ENCODE measurements around the gene KATNIP.
"Not testable (repeated sequence)": the region's sequence is repeated elsewhere in the genome, so short reads cannot be mapped to it uniquely, and the experiment has no call there.

The KATNIP gene

DNA sequence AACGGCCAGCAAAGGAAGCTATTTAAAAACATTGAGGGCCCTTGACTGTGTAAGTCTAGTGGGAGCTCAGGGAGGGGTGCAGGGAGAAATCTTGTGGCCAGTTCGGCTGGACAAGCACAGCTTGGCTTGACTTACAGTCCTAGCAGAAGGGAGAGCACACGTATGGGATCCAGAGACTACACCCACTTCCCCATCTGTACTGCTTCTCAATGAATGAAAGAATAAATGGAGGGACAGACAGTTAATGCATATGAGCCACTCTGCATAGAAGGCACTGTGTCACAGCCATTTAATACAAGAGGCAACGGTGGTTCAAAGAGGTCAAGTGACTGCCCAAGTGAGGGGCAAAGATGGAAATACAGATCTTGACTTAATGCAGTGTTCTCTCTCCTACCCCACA, 15.7 kb upstream of the KATNIP start:
- DNase-seq (ENCODE audit: low read depth in 2 of 2): no peak

DNA sequence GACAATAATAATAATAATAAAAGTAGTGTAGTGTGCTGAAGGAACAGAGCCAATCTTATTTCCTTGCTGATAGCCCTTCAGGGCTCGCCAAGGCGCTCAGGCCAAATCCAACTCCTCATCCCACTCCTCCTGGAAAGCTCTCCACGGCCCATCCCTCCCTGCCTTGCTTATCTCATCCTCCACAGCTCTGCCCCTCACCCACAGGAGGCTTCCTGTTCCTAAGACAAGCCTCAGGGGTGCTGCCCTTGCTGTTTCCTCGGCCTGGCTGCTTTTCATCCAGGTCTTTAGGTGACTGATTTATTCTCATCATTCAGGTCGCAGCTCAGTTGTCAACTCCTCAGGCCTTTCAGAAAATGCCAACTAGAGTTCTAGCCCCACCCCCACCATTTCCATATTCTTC, 11.4 kb upstream of the KATNIP start:
- DNase-seq (ENCODE audit: low read depth in 2 of 2): no peak

- DNase-seq (ENCODE audit: low read depth in 2 of 2): no peak
These were observed 10.8 kb upstream of the KATNIP start for GRCh38 chr16:27539120-27539519.

GRCh38 chr16:27539636-27540035, 10.3 kb upstream of the KATNIP start:
- DNase-seq (ENCODE audit: low read depth in 2 of 2): no peak

- no peak for DNase-seq (ENCODE audit: low read depth in 2 of 2)
These were observed 6.1 kb upstream of the KATNIP start for GRCh38 chr16:27543801-27544200.

DNA sequence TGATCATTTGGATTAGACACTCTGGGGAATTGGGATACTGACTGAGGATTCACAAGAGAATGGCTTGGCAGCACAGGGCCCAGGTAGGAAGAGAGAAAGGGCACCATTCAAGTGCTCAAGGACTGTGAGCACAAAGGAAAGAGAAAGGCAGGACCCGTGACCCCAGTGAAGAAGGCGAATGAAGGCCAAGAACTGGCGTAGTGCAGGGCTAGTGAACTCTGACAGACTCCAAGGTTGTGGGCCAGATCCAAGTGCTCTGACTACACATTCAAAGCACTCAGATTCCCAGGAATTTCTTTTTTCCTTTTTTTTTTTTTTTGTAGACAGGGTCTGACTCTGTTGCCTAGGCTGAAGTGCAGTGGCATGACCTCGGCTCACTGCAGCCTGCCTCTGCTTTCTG, 5.3 kb upstream of the KATNIP start:
- no peak for DNase-seq (ENCODE audit: low read depth in 2 of 2)

DNA sequence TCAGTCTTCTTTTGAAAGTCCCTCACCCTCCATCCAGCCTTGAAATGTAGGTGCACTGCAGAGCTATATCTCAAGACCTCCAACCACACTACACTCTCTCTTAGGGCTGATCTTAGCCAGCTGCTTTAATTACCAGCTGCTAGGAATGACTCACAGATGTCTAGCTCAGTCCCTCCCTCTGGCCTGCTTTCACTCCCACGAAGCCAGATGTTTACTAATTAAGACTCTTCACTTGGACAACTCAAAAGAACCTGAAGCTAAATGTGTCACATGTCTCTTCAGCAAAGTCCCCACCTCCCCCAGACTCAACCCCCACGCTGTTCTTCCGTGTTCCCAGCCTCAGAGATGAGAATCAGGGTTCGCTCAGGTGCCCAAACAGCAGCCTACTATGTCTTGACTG, 2.8 kb upstream of the KATNIP start:
- no peak for DNase-seq (ENCODE audit: low read depth in 2 of 2)

DNA sequence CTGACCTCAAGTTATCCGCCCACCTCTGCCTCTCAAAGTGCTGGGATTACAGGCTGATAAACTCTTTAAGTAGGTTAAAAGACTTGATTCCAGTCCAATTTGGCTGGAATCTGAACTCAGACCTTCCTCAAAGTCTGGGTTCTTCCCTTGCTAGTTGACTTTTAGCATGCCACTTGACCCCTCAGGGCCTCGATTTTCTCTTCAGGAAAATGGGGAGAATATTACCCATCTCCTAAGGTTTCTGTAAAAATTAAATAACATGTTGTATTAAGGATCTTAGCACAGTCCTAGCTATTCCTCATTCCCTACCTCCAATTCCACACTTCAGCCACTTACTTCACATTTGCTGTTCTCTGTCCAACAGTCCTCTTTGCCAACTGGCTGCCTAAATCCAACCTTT, 2.1 kb upstream of the KATNIP start:
- no peak for DNase-seq (ENCODE audit: low read depth in 2 of 2)

DNA sequence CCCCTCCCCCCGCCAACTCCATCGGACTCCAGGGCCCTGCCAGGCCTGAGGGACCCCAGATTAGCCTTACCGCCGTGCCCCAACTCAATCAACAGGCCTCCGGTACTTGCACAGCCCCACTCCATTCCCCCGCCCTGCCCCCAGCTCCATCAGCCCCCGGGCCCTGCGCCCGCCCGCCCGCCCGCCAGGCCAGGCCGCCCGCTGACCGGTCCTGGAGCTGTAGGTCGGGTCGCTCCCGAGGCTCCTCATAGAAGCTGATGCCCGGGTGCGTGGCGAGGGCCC, 539 bp upstream of the KATNIP start:
- no peak for DNase-seq (ENCODE audit: low read depth in 2 of 2)

GRCh38 chr16:27550582-27550920, 607 bp downstream of the KATNIP start:
- no peak for DNase-seq (ENCODE audit: low read depth in 2 of 2)

- DNase-seq (ENCODE audit: low read depth in 2 of 2): no peak
These were observed 1.1 kb downstream of the KATNIP start for GRCh38 chr16:27551036-27551435.

GRCh38 chr16:27556471-27556870, 6.5 kb downstream of the KATNIP start:
- DNase-seq (ENCODE audit: low read depth in 2 of 2): no peak

DNA sequence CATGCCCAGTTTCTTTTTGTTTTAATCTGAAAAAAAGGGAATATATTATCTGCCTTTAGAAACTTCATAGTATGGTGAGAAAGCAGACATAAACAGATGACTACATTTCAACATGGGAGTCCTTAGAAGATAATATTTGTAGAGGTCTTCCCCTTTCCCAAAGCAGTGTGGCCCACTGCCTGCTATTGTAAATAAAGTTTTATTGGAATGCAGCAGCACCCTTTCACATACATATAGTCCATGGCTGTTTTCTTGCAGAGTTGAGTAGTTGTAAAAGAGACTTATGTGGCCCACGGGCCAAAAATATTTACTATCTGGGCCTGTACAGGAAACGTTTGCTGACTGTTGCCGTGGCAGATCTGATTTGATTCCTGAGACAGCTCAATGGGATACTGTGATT, 8.5 kb downstream of the KATNIP start:
- no peak for DNase-seq (ENCODE audit: low read depth in 2 of 2)

DNA sequence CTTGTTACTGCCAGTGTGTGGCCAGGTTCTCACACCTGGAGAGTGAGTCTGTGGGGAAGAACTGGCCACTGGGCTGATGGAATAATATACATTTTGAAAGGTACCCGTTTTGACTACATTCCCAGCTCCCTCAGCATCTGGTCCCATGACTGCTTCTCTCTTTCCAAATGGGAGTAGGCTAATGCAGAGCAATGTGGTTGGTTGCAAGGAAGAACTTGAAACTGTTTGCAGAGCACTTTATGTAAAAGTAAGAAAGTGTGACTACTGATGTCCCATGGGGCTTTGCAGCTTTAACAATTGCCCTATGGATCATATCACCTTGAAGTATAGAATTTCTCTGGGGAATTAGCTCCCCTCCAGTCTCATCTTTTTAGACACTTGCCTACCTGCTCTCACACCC, 9.0 kb downstream of the KATNIP start:
- no peak for DNase-seq (ENCODE audit: low read depth in 2 of 2)

DNA sequence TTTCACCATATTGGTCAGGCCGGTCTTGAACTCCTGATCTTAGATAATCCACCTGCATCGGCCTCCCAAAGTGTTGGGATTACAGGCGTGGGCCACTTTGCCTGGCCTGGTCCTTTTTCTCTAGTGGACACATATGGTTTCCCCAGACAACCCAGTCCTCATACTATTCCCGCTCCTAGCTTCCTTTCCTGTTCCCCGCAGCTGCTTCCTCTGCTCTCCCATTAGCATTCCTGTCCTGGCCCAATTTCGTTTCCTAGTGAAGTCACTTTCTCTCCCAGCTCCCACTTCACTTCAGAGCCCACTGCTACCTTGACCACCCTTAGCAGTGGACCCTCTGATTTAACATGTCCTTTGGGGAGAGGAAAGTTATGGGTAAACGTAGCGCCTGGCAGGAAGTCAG, 11.3 kb downstream of the KATNIP start:
- no peak for DNase-seq (ENCODE audit: low read depth in 2 of 2)

DNA sequence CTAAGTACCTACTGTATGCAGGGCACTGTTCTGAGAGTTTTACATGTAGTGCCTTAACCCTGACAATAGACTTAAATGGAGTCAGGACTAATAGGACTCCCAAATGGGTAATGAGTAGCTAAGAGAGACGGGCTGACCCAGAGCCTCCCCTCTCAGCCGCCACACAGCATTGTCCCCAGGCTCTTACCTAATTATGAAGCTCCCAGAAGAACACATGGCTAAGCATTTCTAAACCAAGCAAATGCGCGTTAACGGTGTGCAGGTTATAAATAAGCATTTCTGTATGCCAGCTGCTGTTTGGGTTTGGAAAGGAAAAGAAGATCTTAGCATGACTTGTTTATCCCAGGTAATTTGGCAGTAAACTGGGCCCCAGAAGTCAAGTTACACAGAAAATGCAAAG, 14.3 kb downstream of the KATNIP start:
- no peak for DNase-seq (ENCODE audit: low read depth in 2 of 2)

DNA sequence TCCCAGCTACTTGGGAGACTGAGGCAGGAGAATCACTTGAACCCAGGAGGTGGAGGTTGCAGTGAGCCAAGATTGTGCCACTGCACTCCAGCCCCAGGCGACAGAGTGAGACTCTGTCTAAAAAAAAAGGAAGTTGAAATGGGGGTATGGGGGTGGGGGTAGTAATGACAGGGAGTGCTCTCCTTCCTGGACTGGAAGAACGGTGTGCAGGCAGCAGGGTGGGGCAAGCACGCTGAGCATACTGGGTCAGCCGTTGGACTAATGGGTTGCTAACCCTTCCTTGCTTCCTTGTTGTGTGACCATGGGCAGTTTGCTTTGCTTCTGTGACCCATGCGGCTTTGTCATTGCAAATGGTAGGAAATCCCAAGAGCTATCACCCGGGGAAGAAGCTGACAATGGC, 16.5 kb downstream of the KATNIP start:
- no peak for DNase-seq (ENCODE audit: low read depth in 2 of 2)

GRCh38 chr16:27568077-27568476, 18.1 kb downstream of the KATNIP start:
- no peak for DNase-seq (ENCODE audit: low read depth in 2 of 2)

GRCh38 chr16:27570986-27571385, 21.0 kb downstream of the KATNIP start:
- DNase-seq (ENCODE audit: low read depth in 2 of 2): not testable (repeated sequence)

GRCh38 chr16:27571433-27572326, 21.7 kb downstream of the KATNIP start:
- no peak for DNase-seq (ENCODE audit: low read depth in 2 of 2)

- no peak for DNase-seq (ENCODE audit: low read depth in 2 of 2)
These were observed 22.8 kb downstream of the KATNIP start for GRCh38 chr16:27572711-27573110.

- no peak for DNase-seq (ENCODE audit: low read depth in 2 of 2)
These were observed 26.8 kb downstream of the KATNIP start for GRCh38 chr16:27576729-27577128.

DNA sequence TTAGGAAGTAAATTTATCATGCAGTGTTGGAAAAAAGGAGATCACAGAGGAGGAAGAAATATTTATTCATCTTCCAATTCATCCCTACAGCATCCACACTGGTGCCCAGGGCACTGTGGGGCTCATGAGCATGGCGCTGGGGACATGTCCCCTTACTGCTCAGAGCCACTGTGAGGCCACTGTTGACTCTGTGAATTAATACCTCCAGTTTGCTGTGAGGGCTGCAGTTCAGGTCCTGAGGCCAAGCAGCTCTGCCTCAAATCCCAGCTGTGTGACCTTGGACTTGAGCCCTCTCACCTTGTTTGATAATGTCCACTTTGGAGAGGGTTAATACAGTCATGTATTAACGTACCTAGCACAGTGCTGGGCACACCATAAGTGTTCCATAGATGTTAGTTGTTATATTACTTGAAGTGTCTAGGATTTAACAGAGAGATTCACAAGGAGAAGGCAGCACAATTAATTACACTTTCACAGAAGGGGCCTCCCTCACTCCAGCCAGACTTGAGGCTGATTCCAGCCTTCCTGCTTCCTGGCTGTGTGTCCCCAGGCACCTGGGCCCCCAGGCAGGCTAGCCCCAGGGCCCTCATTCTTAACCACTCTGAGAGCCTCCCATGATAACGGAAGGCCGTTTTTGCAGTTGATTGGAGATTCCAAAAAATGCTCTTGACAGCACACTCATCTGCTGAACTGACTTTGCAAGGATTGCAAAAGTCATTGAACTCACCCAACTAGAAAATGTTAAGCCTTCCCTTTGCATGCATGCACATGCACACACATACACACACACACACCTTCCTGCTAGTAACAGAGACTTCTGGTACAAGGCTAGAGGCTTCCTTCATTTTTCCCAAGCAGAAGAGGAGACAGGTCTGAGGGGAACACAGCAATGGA, 29.4 kb downstream of the KATNIP start:
- DNase-seq (ENCODE audit: low read depth in 2 of 2): no peak
